HCT116 (cell line): ENCODE results near the gene OTUB2. TPM values are rescaled to one million over a fixed set of nuclear protein-coding genes. Genes with fewer than 3 reads are reported as not detected.

Experiments
- ATAC-seq: fragments of 200-7000 bp; cut with Tn5 transposase; 2 replicates; pipeline ENCODE4 v1.9.1; 2020; ENCODE audit warnings: mild to moderate bottlenecking, moderate library complexity
- BruUV-seq: library from RNA; stranded (reverse); fragments of 400-500 nt; replicated peaks from 2 replicates; lab custom pipeline; 2021; lab: Mats Ljungman, UMichigan
- CTCF ChIA-PET: fragments of 300-600 bp; sonication (Branson Sonifier 250); formaldehyde crosslinking; loops from one replicate; lab custom pipeline; 2021; ENCODE audit warnings: antibody characterized with exemption; lab: Charles Lee
- POLR2A ChIA-PET: fragments of 300-600, 350-600 bp; sonication (Branson Sonifier 250); formaldehyde crosslinking; loops from one replicate; lab custom pipeline; 2021; ENCODE audit warnings: antibody characterized with exemption; lab: Charles Lee
- RAD21 ChIA-PET, 2 experiments: fragments of 300-600 bp; sonication (Branson Sonifier 250); formaldehyde crosslinking; loops; one replicate each; lab custom pipeline; 2023; ENCODE audit warnings: low total read pairs in 2 of 2; ENCODE audit not compliant: uncharacterized antibody in 2 of 2, unreplicated experiment in 2 of 2, low non-redundant PET in 1 of 2; lab: Charles Lee
- DNase-seq: peaks from one replicate; pipeline ENCODE4 v3.0.0-alpha.2; 2010; ENCODE audit warnings: low read depth, low spot score
- H2AFZ ChIP-seq: fragments of 200-600 bp; shearing (Covaris generic), sonication (generic); 2 replicates; pipeline ENCODE4 v1.6.1; 2017; ENCODE audit warnings: low read depth, mixed run types, mixed read lengths, antibody characterized with exemption, low read length; ENCODE audit not compliant: poor library complexity, severe bottlenecking
- H3K27ac ChIP-seq: 2 replicates; pipeline ENCODE4 v1.5.1; 2012; ENCODE audit warnings: low read depth, low read length
- H3K27me3 ChIP-seq: fragments of 200-600 bp; sonication (generic); 2 replicates; pipeline ENCODE4 v1.6.1; 2016; ENCODE audit warnings: mixed run types, low read length, mixed read lengths; ENCODE audit not compliant: insufficient read depth
- H3K36me3 ChIP-seq, 2 experiments: fragments of 200-500 bp in 1 of 2; fragments of 200-600 bp in 1 of 2; sonication (Bioruptor generic) in 1 of 2; sonication (generic) in 1 of 2; 2 replicates each; pipeline versions ENCODE4 v1.5.1 to v1.6.1; 2014 to 2016; ENCODE audit warnings: low read length in 2 of 2, inconsistent platforms in 1 of 2, mixed read lengths in 1 of 2, mixed run types in 1 of 2; ENCODE audit not compliant: insufficient read depth in 2 of 2, control insufficient read depth in 1 of 2
- H3K4me1 ChIP-seq, 2 experiments: fragments of 200-600 bp in 1 of 2; sonication (generic) in 1 of 2; 2 replicates each; pipeline versions ENCODE4 v1.5.1 to v1.6.1; 2012 to 2017; ENCODE audit warnings: low read length in 2 of 2, inconsistent platforms in 1 of 2, mild to moderate bottlenecking in 1 of 2, mixed read lengths in 1 of 2, mixed run types in 1 of 2, moderate library complexity in 1 of 2; ENCODE audit not compliant: insufficient read depth in 2 of 2, control insufficient read depth in 1 of 2
- H3K4me2 ChIP-seq: fragments of 200-600 bp; sonication (generic); 2 replicates; pipeline ENCODE4 v1.6.1; 2017; ENCODE audit warnings: mixed run types, low read length, mixed read lengths
- H3K4me3 ChIP-seq, 2 experiments: fragments of 200-600 bp in 1 of 2; sonication (generic) in 1 of 2; replicated peaks in 1 of 2; 2 replicates each; pipeline ENCODE4 v1.5.1; 2011 to 2016; ENCODE audit warnings: low read length in 2 of 2, control low read depth in 1 of 2, low read depth in 1 of 2, mild to moderate bottlenecking in 1 of 2, mixed read lengths in 1 of 2, mixed run types in 1 of 2
- H3K79me2 ChIP-seq: fragments of 200-600 bp; sonication (generic); 2 replicates; pipeline ENCODE4 v1.6.1; 2017; ENCODE audit warnings: mild to moderate bottlenecking, mixed run types, low read length, moderate library complexity, mixed read lengths; ENCODE audit not compliant: insufficient read depth
- H3K9ac ChIP-seq: fragments of 200-600 bp; sonication (generic); 2 replicates; pipeline ENCODE4 v1.6.1; 2016; ENCODE audit warnings: low read length, mixed read lengths
- H3K9me2 ChIP-seq: fragments of 200-600 bp; sonication (generic), shearing (Covaris generic); 2 replicates; pipeline ENCODE4 v1.6.1; 2017; ENCODE audit warnings: mixed run types, mild to moderate bottlenecking, moderate library complexity; ENCODE audit not compliant: insufficient read depth
- H3K9me3 ChIP-seq, 2 experiments: fragments of 200-500 bp in 1 of 2; fragments of 200-600 bp in 1 of 2; sonication (Bioruptor generic) in 1 of 2; sonication (generic) in 1 of 2; 2 replicates each; pipeline ENCODE4 v1.6.1; 2014 to 2017; ENCODE audit warnings: low read length in 2 of 2, mixed read lengths in 2 of 2, inconsistent platforms in 1 of 2, low read depth in 1 of 2, mild to moderate bottlenecking in 1 of 2, mixed run types in 1 of 2, moderate library complexity in 1 of 2; ENCODE audit not compliant: control insufficient read depth in 1 of 2, insufficient read depth in 1 of 2
- H4K20me1 ChIP-seq: fragments of 200-600 bp; sonication (generic), shearing (Covaris generic); 2 replicates; pipeline ENCODE4 v1.6.1; 2017; ENCODE audit warnings: mixed run types, mild to moderate bottlenecking, moderate library complexity; ENCODE audit not compliant: insufficient read depth
- CEBPB ChIP-seq: IDR thresholded peaks from 2 replicates; pipeline ENCODE4 v1.6.1; 2012; ENCODE audit warnings: low read depth
- ELF1 ChIP-seq: IDR thresholded peaks from 2 replicates; pipeline ENCODE4 v1.6.1; 2012; ENCODE audit warnings: low read depth, borderline replicate concordance
- EZH2phosphoT487 ChIP-seq: fragments of 200-600 bp; IDR thresholded peaks from 2 replicates; pipeline ENCODE4 v1.6.1; 2018; ENCODE audit warnings: antibody characterized with exemption, borderline replicate concordance
- FOSL1 ChIP-seq: IDR thresholded peaks from 2 replicates; pipeline ENCODE4 v1.6.1; 2012; ENCODE audit warnings: low read depth
- RAD21 ChIP-seq: IDR thresholded peaks from 2 replicates; pipeline ENCODE4 v1.6.1; 2012; ENCODE audit warnings: low read depth, mild to moderate bottlenecking
- SIN3A ChIP-seq: IDR thresholded peaks from 2 replicates; pipeline ENCODE4 v1.6.1; 2012; ENCODE audit warnings: low read depth
- SP1 ChIP-seq: IDR thresholded peaks from 2 replicates; pipeline ENCODE4 v1.6.1; 2012; ENCODE audit warnings: low read depth
- SRF ChIP-seq: IDR thresholded peaks from 2 replicates; pipeline ENCODE4 v1.6.1; 2012; ENCODE audit warnings: low read depth
- TCF7L2 ChIP-seq: IDR thresholded peaks from 2 replicates; pipeline ENCODE4 v1.7.0; 2011; ENCODE audit warnings: borderline replicate concordance, inconsistent platforms; ENCODE audit not compliant: insufficient read depth, insufficient read length; ENCODE audit errors: extremely low read depth
- ZNF274 ChIP-seq: fragments of 200-500 bp; sonication (Bioruptor generic); IDR thresholded peaks from 2 replicates; pipeline ENCODE4 v1.6.1; 2014; ENCODE audit warnings: mild to moderate bottlenecking, low read depth, low read length, inconsistent platforms
- intact Hi-C: fragments of 100-400 bp; cut with micrococcal nuclease; formaldehyde crosslinking; loops from 2 replicates; pipeline ENCODE4 v1.10.0; 2022
- total RNA-seq: library from RNA; stranded (reverse); gene quantifications from one replicate; pipeline ENCODE4 v1.2.1, GENCODE V29; 2021; ENCODE audit not compliant: unreplicated experiment
- TF ChIP-seq, protein P1 (sequence below), 3 experiments: fragments of 200-600 bp in 1 of 3; sonication (generic) in 1 of 3; IDR thresholded peaks in 2 of 3; conservative IDR thresholded peaks in 1 of 3; 2 replicates each; pipeline ENCODE4 v1.5.1; 2012 to 2017; ENCODE audit warnings: low read depth in 2 of 3, low read length in 2 of 3, antibody characterized with exemption in 1 of 3, borderline replicate concordance in 1 of 3, control low read depth in 1 of 3, mild to moderate bottlenecking in 1 of 3, mixed read lengths in 1 of 3, mixed run types in 1 of 3, moderate library complexity in 1 of 3; ENCODE audit not compliant: insufficient read depth in 1 of 3
- TF ChIP-seq, protein P2 (sequence below): IDR thresholded peaks from 2 replicates; pipeline ENCODE4 v1.6.1; 2012; ENCODE audit warnings: low read depth
- TF ChIP-seq, protein P3 (sequence below): IDR thresholded peaks from 2 replicates; pipeline ENCODE4 v1.6.1; 2012

OTUB2 gene
- total RNA-seq, 1 experiment from 2014 or later = 6.6 TPM

DNA sequence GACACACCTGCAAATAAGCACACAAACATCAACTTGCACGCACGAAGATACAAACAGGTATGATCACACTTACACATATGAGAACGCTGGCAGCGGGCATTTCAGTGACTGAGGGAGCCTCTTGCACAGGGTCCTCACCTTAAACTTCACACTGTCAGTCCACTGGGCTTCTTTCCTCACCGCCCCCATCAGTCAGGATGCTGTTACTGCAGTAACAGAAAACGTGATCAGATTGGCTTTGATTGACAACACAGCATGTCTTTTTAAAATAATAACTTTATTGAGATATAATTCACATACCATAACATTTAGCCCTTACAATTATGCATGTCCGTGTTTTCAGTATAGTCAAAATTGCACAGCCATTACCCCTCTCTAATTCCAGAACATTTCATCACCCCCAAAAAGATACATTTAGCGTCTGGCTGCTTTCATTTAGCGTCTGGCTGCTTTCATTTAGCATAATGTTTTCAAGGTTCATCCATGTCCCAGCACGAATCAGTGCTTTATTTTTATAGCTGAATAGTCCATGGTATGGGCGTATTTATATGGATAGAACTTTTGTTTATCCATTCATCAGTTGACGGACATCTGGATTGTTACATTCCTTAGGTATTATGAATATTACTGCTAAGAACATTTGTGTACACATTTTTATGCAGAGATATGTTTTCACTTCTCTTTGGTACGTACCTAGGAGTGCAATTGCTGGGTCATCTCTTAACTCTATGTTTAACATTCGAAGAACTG is 20.6 kb upstream of the OTUB2 start:
- no peak overlapping the region for H3K4me2 ChIP-seq
- peaks cover 0 to 6% of the 10 kb centered on the region in 2 experiments; a peak in 2 of 4 replicates for H3K4me1 ChIP-seq
- no peaks in the 10 kb centered on the region for H3K9me3 ChIP-seq
- no peak overlapping the region for H3K4me3 ChIP-seq
- no TSS peak for BruUV-seq
- H2AFZ ChIP-seq = no peak overlapping the region
- DNase-seq (no peak), ATAC-seq (peak; percentile 58)
- ChIA-PET POLR2A (no interaction called here), CTCF (interaction anchor here (10.4 kb wide), 1 partner anchor 64 kb away, joined by 121 read pairs; no protein-coding TSS in a partner anchor), RAD21 (interaction anchor here in 1 of 2 experiments (1.6 kb wide), 1 partner anchor 66 kb away, joined by 3 read pairs; no protein-coding TSS in a partner anchor)
- TF ChIP-seq FOSL1 (no peak), SIN3A (no peak), SRF (no peak), TCF7L2 (no peak), RAD21 (peak; percentile 12; the same call in 1 of the 2 replicates), ZNF274 (no peak), ELF1 (no peak), SP1 (no peak), CEBPB (no peak), EZH2phosphoT487 (no peak)
- TF ChIP-seq, protein P1, sequence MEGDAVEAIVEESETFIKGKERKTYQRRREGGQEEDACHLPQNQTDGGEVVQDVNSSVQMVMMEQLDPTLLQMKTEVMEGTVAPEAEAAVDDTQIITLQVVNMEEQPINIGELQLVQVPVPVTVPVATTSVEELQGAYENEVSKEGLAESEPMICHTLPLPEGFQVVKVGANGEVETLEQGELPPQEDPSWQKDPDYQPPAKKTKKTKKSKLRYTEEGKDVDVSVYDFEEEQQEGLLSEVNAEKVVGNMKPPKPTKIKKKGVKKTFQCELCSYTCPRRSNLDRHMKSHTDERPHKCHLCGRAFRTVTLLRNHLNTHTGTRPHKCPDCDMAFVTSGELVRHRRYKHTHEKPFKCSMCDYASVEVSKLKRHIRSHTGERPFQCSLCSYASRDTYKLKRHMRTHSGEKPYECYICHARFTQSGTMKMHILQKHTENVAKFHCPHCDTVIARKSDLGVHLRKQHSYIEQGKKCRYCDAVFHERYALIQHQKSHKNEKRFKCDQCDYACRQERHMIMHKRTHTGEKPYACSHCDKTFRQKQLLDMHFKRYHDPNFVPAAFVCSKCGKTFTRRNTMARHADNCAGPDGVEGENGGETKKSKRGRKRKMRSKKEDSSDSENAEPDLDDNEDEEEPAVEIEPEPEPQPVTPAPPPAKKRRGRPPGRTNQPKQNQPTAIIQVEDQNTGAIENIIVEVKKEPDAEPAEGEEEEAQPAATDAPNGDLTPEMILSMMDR (IDR thresholded peaks at IDR 0.05 in 2 of 3, conservative IDR thresholded peaks at IDR 0.05 in 1 of 3; ENCODE audit: borderline replicate concordance in 1 of 3, insufficient read depth in 1 of 3, low read depth in 2 of 3, low read length in 2 of 3) = peak; percentile 24 to 62 (median 56); a peak in 5 of 6 replicates
- TF ChIP-seq, protein P2, sequence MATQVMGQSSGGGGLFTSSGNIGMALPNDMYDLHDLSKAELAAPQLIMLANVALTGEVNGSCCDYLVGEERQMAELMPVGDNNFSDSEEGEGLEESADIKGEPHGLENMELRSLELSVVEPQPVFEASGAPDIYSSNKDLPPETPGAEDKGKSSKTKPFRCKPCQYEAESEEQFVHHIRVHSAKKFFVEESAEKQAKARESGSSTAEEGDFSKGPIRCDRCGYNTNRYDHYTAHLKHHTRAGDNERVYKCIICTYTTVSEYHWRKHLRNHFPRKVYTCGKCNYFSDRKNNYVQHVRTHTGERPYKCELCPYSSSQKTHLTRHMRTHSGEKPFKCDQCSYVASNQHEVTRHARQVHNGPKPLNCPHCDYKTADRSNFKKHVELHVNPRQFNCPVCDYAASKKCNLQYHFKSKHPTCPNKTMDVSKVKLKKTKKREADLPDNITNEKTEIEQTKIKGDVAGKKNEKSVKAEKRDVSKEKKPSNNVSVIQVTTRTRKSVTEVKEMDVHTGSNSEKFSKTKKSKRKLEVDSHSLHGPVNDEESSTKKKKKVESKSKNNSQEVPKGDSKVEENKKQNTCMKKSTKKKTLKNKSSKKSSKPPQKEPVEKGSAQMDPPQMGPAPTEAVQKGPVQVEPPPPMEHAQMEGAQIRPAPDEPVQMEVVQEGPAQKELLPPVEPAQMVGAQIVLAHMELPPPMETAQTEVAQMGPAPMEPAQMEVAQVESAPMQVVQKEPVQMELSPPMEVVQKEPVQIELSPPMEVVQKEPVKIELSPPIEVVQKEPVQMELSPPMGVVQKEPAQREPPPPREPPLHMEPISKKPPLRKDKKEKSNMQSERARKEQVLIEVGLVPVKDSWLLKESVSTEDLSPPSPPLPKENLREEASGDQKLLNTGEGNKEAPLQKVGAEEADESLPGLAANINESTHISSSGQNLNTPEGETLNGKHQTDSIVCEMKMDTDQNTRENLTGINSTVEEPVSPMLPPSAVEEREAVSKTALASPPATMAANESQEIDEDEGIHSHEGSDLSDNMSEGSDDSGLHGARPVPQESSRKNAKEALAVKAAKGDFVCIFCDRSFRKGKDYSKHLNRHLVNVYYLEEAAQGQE = no peak
- TF ChIP-seq, protein P3, sequence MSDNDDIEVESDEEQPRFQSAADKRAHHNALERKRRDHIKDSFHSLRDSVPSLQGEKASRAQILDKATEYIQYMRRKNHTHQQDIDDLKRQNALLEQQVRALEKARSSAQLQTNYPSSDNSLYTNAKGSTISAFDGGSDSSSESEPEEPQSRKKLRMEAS = no peak
- H3K27ac ChIP-seq = no peak overlapping the region
- no peaks in the 10 kb centered on the region for H3K9me2 ChIP-seq
- no peaks in the 10 kb centered on the region for H3K79me2 ChIP-seq
- H4K20me1 ChIP-seq = no peaks in the 10 kb centered on the region
- no peak overlapping the region for H3K9ac ChIP-seq
- intact Hi-C loops = loop anchor here (10.0 kb wide), 1 partner anchor 351 kb away; no protein-coding TSS in a partner anchor
- H3K27me3 ChIP-seq = no peaks in the 10 kb centered on the region
- H3K36me3 ChIP-seq = no peaks in the 10 kb centered on the region
